GM21526 (cell line): ENCODE results near the gene ST6GALNAC3.
A peak's percentile ranks its signal among the peaks of the same experiment; 100 is the strongest.

Experiments used
- ATAC-seq: cut with Tn5 transposase; IDR thresholded peaks from one replicate; pipeline ENCODE4 v1.9.1; 2021; ENCODE audit warnings: moderate library complexity; ENCODE audit not compliant: unreplicated experiment, low FRiP score

ST6GALNAC3 gene

DNA sequence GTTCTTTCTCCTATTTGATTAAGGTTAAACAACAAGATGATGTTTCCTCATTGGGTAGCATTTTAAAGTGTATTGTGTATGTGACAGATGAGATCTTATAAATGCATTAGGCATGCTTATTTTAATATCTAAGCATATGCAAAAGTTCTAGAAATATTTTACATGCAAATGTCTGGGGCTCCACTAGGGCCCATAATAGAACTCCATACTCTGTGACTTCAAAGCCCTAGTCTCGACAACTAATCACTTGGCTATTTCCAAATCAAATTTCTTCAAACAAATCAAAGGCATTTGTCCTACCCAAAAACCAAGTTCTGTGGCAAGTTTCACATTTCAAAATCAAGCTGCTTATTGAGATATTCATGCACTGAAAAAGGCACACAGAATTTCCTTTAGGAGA is 407.1 kb downstream of the ST6GALNAC3 start:
- ATAC-seq, result no peak

DNA sequence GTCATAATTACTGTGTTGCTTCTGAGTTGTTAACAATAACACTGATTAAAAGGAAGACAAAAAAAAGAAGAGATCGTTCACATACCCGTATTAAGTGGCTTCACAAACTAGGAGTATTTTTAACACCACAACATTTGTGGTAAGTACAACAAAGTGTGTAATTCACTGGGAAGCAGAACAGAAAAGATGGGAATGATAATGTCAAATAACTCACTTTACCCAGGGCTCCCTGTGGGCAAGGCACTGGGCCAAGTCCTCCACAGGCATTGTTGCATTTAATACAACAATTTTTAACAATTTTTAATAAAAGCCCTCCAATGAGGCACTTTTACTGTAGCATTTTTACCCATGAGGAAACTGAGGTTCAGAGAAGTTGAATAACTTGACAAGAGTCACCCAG is 407.7 kb downstream of the ST6GALNAC3 start:
- ATAC-seq, result no peak

- ATAC-seq, result no peak
These were observed 417.2 kb downstream of the ST6GALNAC3 start for GRCh38 chr1:76491737-76492136.

GRCh38 chr1:76492752-76493430 is 418.3 kb downstream of the ST6GALNAC3 start:
- no peak for ATAC-seq

- ATAC-seq, result peak; percentile 85
These were observed 420.3 kb downstream of the ST6GALNAC3 start for GRCh38 chr1:76494807-76495206.

DNA sequence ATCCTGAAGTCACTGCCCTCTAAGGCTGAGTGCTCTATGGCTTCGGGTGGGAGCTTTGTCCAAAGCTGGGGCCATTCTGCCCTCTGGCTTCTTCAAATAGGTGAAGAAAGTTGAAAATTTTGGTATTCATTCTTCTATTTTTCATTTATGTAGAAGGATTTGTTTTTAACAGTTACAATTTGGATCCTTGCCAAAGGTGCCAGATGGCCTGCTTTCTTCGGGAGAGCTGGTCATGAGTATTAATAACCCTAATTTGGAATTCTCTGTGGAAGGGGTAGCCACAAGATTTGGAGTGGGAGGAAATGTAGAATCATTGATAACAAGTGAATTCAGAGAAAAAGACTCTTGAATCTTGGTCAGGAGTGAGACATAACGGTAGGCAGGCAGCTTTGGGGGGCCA is 422.3 kb downstream of the ST6GALNAC3 start:
- ATAC-seq, result no peak

- ATAC-seq, result no peak
These were observed 425.6 kb downstream of the ST6GALNAC3 start for GRCh38 chr1:76500116-76500515.

DNA sequence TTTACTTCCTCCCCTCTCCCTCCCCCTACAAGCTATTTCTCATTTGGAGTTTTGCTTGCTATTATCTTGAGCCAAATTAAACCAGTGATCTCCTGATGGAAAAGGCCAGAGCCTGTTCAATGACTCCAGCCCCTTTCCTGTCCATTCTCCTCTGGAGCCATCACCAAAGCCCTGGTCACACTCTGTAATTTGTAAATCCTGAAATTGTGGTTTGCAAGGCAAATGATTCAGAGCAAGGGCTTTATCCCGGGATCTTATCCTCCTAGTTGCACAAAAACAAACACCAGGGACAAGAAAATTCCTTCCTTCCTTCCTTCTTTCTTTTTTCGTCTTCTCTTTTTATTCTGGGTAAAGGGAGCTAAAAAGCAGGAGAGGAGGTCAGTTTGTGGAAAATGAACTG is 426.6 kb downstream of the ST6GALNAC3 start:
- ATAC-seq, result no peak

- no peak for ATAC-seq
These were observed 427.2 kb downstream of the ST6GALNAC3 start for GRCh38 chr1:76501586-76502219.

DNA sequence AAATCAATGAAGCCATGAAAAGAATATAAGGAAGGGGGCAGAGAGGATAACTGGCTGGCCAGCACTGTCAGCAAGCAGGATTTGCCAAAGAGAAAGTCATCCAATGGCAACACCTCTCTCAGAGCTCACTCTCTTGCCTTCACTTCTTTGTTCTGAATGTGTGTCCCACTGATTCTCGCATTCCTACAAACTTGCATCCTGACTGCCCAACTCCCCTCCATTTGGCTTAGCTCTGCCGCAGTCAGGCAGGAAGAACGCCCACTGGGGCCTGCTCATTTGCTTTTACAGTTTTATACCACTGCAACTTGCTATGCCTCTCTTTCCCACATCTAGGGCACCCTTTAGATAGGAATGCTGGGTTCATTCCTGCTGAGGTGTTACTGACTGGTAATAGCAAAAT is 428.6 kb downstream of the ST6GALNAC3 start:
- no peak for ATAC-seq

- no peak for ATAC-seq
These were observed 429.2 kb downstream of the ST6GALNAC3 start for GRCh38 chr1:76503736-76504135.

GRCh38 chr1:76507376-76507775 is 432.8 kb downstream of the ST6GALNAC3 start:
- ATAC-seq, result no peak

DNA sequence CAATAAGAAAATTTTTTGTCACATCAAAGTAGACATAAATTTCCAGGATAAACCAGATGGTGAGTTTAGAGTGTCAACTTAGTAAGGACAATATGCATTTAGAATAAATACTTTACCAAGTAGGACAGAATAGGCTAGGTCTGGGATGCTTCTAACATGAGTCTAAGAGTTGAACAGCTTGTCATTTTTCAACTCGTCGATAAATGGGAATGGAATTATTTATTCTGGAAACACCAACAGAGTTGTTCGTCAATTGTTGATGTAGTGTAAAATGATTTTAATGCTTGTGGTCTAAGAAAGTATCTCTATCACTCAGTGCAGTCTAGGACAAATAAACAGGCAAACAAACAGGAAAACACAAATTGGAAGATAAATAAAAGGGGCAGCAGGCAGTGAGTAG is 434.3 kb downstream of the ST6GALNAC3 start:
- ATAC-seq, result no peak

GRCh38 chr1:76510672-76511557 is 436.4 kb downstream of the ST6GALNAC3 start:
- no peak for ATAC-seq

DNA sequence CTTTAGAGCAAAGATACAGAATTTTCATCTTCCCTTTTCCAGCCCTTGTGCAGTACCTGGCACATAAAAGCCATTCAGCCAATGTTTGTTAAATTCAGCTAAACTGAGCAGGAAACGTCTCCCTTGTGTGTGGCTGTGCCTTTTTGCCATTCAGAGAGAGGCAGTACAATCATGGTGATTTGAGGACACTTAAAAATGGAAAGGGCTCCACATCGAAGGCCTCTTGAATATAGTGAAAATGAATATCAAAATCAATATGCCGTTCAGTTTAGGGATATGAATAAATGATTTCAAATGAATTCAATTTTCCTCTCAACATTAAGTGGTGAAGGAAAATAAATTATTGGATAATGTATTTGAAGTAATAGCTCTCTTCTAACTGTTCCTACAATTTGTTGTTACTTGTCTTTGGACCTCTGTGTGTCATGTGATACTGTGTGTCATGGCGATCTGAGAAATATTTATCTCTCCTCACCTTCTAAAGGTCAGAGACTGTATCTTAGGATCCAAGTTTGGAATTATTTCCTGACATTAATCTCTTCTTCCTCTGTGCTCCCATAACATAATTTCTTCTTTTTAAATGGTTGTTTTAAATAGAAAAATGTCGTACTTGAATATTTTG is 437.1 kb downstream of the ST6GALNAC3 start:
- no peak for ATAC-seq

- no peak for ATAC-seq
These were observed 456.4 kb downstream of the ST6GALNAC3 start for GRCh38 chr1:76530953-76531352.

DNA sequence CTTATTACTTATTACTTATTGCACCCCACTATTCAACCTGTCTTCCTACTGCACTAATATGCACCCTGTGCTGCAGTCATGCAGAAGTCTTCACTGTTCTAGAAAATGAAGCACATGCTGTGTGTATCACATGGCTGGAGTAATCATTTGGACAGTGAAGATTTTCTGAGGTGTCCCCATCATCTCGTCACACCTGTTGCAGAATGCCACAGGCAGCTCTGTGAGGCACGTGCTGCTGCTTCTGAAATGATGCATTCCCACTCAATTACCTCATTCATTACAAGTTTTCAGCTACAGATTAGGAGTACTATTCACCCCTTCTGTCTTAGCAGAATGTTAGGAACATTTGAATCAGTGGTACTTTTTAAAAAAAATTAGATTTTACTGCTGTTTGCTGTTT is 467.1 kb downstream of the ST6GALNAC3 start:
- ATAC-seq, result no peak

DNA sequence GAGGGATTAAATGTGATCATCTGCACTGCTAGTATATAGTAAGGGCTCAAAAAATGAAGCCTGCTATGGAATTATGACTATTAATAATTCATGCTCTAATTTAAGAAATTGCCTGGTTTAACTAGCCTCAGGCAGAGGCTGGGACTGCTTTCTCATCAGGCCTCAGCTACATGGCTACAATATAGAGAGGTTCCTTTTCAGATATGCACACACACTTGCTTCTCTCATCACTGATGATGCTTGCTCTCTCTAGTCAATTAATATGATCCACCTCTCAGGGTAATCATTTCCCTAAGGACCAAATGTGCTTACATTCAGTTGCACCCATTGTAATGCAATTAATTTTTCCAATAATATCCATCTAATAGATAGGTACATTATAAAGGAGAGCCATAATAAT is 467.8 kb downstream of the ST6GALNAC3 start:
- ATAC-seq, result no peak

DNA sequence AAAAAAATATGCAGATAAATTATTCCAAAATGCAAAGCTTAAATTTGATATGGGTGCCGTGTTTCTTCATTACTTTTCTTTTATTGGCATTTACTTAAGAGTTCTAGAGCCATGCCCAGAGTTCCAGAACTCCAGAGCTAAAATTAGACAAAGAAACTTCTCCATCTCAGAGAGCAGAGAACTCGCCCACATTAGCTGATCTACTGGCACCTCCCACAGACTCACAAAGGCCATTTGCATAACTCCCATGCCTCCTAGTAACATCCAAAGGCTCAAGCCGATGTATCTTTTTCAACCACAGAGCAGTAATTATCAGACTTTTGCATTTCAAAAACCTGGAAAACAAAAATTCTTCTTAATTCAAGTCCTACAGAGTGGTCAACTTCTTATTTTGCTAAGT is 468.9 kb downstream of the ST6GALNAC3 start:
- no peak for ATAC-seq

GRCh38 chr1:76546354-76546933 is 471.9 kb downstream of the ST6GALNAC3 start:
- ATAC-seq, result no peak

GRCh38 chr1:76547916-76548315 is 473.4 kb downstream of the ST6GALNAC3 start:
- no peak for ATAC-seq
